GM12864 (cell line): ENCODE results near the gene CMC2.

Source experiments
- DNase-seq: peaks from one replicate; pipeline ENCODE4 v3.0.0-alpha.2; 2011; ENCODE audit warnings: low read depth
- H3K4me3 ChIP-seq: 2 replicates; pipeline ENCODE4 v1.5.1; 2011; ENCODE audit warnings: mild to moderate bottlenecking, low read depth, low read length, control low read depth
- CTCF ChIP-seq: IDR thresholded peaks from 2 replicates; pipeline ENCODE4 v1.5.1; 2011; ENCODE audit warnings: low read depth, mild to moderate bottlenecking, moderate library complexity, low read length, control low read depth, inconsistent platforms; ENCODE audit errors: missing control alignments

Gene CMC2

GRCh38 chr16:81036751-81037350 is 30.2 kb upstream of the CMC2 start:
- no peak for DNase-seq
- no peak for TF ChIP-seq CTCF
- peak overlapping the region; percentile 83 for H3K4me3 ChIP-seq

- TF ChIP-seq CTCF, result no peak
- DNase-seq, result no peak
Observed at GRCh38 chr16:81035975-81036750, 29.5 kb upstream of the CMC2 start.

GRCh38 chr16:81035398-81035974 is 28.8 kb upstream of the CMC2 start, which contains the start of gene ATMIN:
Gene ATMIN, plus strand, starts transcription at chr16:81035842. Its CDS starts 29 bp downstream, at chr16:81035871.
- TF ChIP-seq CTCF, result peak; percentile 92
- H3K4me3 ChIP-seq, result peak within 1 kb of the TSS; percentile 83
- DNase-seq, result peak; percentile 45

More at GRCh38 chr16:81035975-81036750, 29.5 kb upstream of the CMC2 start:
- peak overlapping the region; percentile 83 for H3K4me3 ChIP-seq

- no peak for DNase-seq
- no peak overlapping the region for H3K4me3 ChIP-seq
- TF ChIP-seq CTCF, result no peak
Observed at GRCh38 chr16:81029930-81030604, 23.4 kb upstream of the CMC2 start.

GRCh38 chr16:81026429-81026828 is 19.7 kb upstream of the CMC2 start:
- DNase-seq, result no peak
- no peak for TF ChIP-seq CTCF

GRCh38 chr16:81018496-81018895 is 11.8 kb upstream of the CMC2 start:
- DNase-seq, result no peak
- TF ChIP-seq CTCF, result no peak
- no peak overlapping the region for H3K4me3 ChIP-seq

More at GRCh38 chr16:81026429-81026828, 19.7 kb upstream of the CMC2 start:
- H3K4me3 ChIP-seq, result no peak overlapping the region
